GM19043 (cell line): ENCODE data around the gene DST.
"Not testable (repeated sequence)": the region's sequence is repeated elsewhere in the genome, so short reads cannot be mapped to it uniquely, and the experiment has no call there.

Experiments
- ATAC-seq: cut with Tn5 transposase; IDR thresholded peaks from one replicate; pipeline ENCODE4 v1.9.1; 2021; ENCODE audit warnings: low read depth; ENCODE audit not compliant: unreplicated experiment

The DST gene

GRCh38 chr6:56575736-56576135, 67.0 kb downstream of the DST start:
- no peak for ATAC-seq

GRCh38 chr6:56574292-56574691, 68.4 kb downstream of the DST start:
- ATAC-seq, result no peak

DNA sequence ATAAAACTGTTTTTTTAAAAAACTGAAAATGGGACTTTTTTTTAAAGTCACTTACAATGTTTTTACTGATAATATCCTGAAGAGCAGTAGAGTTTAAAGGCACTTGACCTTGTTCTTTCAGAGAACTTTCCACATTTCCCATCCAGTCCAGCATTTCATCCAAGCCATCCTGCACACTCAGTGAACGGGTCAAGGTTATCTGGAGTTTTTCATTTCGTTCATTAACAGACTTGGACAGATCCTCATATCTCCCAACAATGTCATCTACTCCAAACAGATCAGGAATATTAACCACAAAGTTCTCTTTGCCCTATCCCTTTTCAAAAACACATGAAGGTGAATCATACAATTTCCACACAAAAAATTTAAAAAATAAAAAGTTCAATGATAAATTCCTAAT, 69.1 kb downstream of the DST start:
- ATAC-seq, result no peak

DNA sequence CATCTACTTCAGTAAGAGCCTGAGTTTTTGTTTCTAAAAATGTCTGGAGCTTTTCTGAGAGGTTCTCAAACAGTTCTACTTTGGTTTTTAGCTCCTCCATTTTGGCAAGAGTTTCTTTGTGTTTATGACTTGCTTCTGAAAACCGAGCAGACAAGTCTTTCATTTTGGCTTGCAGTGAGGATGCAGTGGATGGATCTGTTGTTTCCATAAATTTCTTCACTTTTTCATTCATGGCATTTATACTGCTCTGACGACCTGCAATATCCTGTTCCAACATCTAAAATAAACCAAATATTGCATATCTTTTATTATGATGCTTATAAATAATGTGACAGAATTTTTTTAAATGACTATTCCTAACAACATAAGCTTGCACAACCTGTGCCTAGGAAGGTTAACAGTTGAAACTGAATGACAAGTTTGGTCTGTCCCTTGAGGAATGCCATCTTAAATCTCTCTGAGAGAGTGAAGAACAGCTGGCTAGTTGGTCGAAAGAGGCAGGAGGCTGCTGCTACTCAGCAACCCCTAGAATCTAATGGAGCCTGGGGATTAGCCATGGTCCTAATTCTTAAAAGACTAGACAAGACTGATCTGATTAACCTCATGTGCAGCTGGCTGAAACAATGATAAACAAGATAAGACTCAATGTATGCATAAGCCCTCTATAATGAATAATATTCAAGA, 69.8 kb downstream of the DST start:
- no peak for ATAC-seq

GRCh38 chr6:56571605-56572004, 71.1 kb downstream of the DST start:
- no peak for ATAC-seq

- peak; percentile 86 for ATAC-seq
Observed at GRCh38 chr6:56570413-56571359, 72.0 kb downstream of the DST start.

- ATAC-seq, result no peak
Observed at GRCh38 chr6:56567501-56567900, 75.2 kb downstream of the DST start.

DNA sequence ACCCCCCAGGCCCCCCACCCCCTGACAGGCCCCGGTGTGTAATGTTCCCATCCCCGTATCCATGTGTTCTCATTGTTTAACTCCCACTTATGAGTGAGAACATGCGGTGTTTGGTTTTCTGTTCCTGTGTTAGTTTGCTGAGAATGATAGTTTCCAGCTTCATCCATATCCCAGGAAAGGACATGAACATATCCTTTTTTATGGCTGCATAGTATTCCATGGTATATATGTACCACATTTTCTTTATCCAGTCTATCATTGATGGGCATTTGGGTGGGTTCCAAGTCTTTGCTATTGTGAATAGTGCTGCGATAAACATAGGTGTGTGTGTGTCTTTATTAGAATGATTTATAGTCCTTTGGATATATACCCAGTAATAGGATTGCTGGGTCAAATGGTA, 80.0 kb downstream of the DST start:
- ATAC-seq, result not testable (repeated sequence)

DNA sequence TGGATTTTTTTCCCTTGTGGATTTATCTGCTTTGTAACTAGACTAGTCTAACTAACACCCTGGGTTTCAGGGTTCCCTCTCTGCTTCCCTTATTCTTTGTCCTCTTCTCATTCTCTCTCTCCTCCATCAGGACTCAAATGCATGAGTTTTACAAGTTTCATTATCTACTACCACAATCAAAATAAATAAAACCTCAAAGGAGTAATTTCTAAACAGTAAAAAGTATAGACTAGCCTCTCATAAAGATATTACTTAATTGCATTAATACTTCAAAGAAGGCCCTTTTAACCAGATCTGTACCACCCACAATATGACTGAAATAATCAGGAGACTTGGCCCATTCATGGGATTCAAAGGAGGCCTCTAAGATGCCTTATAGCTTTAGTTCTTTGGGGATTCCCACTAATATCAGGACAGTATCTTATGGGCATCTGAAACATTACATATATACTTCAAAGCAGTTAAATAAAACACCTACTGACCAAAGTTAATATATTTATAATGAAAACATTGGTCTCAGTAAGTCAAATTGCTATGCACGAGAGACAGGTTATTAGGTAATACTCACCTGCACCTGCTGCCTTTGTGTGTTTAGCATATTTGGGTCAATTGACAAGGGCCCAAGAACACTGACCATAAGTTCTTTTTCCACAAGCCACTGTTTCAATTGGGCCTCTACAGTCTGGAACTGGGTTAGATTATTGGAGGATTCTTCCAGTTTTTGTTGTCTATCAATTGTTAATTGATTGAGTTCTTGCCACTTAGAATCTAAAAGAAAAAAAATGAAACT, 85.7 kb downstream of the DST start:
- no peak for ATAC-seq

DNA sequence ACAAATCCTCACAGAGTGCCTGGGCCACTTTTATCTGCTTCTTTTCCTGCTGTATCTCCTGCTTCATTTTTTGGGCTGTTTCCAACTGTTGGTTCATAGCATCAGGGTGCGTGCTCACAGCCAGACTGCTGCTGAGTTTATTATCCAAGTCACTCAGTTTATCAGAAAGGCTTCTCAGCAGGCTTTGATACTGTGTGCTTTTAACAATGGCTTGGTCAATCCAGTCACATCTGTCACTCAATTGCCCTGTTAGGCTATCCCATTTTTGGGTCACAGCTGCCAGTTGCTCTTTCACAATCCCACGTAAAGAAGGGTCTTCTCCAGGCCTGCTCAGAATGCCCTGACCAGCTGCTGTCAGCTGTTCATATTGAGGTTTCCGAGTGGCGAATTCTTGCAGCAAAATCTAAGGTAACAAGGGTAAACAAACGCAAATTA, 87.2 kb downstream of the DST start:
- no peak for ATAC-seq

DNA sequence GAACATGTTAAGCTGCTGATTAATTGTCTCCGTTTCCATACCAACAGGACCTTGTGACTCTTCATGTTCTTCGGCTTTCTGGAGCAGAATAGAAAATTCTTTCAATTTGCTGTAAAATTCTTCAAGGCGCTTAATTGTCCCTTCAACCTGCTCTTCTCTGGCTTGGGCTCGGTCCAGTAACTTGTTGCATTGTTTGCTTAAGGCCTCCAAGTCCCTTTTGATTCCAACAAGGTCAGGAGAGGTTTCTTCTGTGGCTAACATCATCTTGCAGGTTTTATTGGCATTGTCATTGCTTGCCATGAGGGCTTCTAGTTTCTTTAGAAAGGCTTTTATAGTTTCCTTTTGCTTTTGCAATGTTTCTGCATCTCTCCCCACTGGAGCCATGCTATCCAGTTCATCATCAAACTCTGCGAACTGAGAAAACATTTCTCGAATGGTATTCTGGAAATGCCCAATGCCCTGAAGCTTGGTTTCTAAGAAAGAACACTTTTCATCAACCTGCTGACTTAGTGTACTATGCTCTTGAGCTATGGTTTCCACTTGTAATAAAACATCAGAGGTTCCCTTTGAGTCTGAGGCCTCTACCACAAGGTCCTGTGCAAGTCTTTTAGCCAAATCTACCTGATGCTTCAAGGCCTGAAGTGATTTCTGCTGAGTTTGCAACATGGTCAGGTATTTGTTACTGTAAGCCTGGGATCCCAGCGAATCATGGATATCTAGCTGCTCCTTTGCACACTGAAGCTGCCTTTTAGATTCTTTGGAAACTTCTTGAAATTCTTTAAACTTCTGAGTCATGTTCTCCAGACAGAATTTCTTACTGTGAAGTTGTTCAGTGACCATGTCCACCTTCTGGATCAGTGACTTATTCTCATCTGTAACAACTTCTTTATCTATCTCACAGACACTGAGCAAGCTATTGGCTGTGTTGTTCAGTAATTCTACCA, 90.2 kb downstream of the DST start:
- no peak for ATAC-seq

DNA sequence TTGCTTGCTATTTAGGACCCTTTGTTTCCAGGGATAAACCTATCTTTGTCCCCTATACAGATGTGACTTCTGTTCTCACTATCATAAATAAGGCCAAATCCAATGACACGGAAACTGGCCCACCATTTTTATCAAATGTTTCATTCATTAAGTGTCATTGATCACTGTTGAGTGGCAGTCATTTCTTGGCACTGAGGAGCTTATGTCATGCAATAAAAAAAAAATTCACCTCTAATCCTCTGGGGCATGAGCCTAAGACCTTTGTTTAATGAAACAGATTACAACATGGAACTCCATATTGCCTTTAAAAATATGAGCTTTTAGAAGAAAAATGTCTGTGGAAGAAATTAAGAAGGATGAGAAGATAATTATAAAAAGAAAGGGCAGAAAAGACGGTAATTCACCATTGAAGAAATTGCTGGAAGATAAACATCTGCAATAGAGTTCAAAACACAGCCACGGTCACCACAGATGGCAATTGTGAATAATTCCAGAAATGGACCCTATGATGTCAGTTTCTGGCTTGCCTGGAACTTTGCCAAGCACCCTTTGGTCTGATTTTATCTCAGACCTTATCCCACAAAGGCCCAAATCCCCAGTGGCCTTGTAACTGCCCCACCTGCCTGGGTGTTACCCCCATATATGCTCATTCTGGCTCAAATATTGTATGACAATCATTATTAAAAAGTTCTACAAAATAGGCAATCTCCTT, 91.1 kb downstream of the DST start:
- ATAC-seq, result no peak

DNA sequence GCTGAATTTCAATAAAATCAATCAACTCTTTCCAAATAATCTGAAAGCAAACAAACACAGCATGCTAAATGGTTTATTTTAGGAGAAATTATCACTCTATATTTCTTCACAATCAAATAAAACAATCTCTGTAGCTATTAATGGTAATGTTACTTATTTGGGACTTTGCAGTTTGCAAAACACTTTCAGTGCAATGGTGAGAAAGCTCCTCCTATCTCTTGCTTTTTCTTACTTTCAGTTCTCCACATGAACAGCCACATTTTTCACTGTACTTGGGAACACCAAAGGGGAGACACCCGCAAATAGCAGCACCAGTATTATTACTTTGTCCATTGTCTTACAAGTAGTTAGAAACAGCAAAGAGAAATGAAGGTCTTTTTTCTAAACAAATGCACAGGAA, 92.4 kb downstream of the DST start:
- no peak for ATAC-seq

DNA sequence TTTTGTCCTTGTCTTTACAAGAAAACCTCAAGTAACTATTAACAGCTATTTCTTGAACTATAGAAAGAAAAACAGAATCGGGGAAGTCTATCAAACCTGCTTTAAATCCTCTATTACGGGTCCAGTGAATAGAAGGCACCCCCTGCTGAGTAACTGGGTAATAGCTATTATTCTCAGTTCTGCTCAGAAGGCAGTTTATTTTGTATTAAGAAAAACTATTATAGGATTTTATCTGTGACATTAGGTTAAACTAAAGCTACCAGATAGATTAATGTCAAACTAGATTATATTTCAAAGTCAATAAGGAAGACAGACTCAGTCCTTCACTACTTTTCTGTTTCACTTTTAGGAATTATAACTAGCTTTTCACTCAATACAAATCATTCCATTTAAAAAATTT, 93.7 kb downstream of the DST start:
- no peak for ATAC-seq

GRCh38 chr6:56547687-56548086, 95.0 kb downstream of the DST start:
- no peak for ATAC-seq

GRCh38 chr6:56542364-56543331, 100.0 kb downstream of the DST start:
- peak; percentile 91 for ATAC-seq

DNA sequence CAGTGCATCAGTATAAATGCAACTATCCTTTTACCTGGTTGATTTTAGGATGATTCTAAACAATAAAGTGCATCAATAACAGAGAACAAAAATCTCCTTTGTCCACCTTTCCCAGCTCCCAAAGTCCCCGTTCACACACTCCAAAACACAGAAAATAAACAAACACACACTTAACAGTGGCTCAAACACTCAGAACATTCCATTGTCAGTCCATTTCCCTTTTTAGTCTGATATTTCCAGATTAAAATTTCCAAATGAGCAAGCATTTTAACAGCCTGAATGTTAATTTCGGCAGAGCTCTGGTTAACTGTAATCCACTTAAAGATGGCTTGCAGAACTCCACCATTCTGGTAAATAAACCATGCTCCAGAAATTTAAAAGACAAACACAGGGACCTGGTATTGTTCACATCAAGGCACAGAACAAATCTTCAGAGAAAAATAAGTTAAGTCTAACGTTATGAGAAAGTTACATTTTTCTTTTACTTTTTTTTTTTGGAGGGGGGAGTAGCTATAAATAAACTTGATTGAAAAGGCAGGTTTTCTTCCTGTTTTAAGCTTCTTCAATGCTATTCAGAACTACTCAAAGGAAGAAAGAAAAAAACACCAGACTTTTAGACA, 100.8 kb downstream of the DST start:
- no peak for ATAC-seq
